Measurements from ENCODE around the gene KLHL21.
"Not testable (repeated sequence)": the region's sequence is repeated elsewhere in the genome, so short reads cannot be mapped to it uniquely, and the experiment has no call there.

KLHL21 gene

GRCh38 chr1:6602669-6603237, at the start of gene KLHL21:
KLHL21 (minus strand) TSS chr1:6602869; CDS start chr1:6602817, 52 bp downstream.
- peak; percentile 82 for DNase-seq (ENCODE audit: low read depth in 2 of 2)

- no peak for DNase-seq (ENCODE audit: low read depth in 2 of 2)
Observed at GRCh38 chr1:6651909-6652308, 49.2 kb upstream of the KLHL21 start.

GRCh38 chr1:6648556-6648955, 45.9 kb upstream of the KLHL21 start:
- DNase-seq (ENCODE audit: low read depth in 2 of 2) = no peak

GRCh38 chr1:6646499-6647148, 44.0 kb upstream of the KLHL21 start:
- DNase-seq (ENCODE audit: low read depth in 2 of 2) = no peak

GRCh38 chr1:6645018-6645417, 42.3 kb upstream of the KLHL21 start:
- no peak for DNase-seq (ENCODE audit: low read depth in 2 of 2)

GRCh38 chr1:6640867-6641266, 38.2 kb upstream of the KLHL21 start:
- DNase-seq (ENCODE audit: low read depth in 2 of 2) = not testable (repeated sequence)

GRCh38 chr1:6638226-6638625, 35.6 kb upstream of the KLHL21 start:
- DNase-seq (ENCODE audit: low read depth in 2 of 2) = no peak

GRCh38 chr1:6637770-6638169, 35.1 kb upstream of the KLHL21 start:
- DNase-seq (ENCODE audit: low read depth in 2 of 2) = no peak

GRCh38 chr1:6636778-6637177, 34.1 kb upstream of the KLHL21 start:
- not testable (repeated sequence) for DNase-seq (ENCODE audit: low read depth in 2 of 2)

GRCh38 chr1:6635910-6636760, 33.5 kb upstream of the KLHL21 start:
- no peak for DNase-seq (ENCODE audit: low read depth in 2 of 2)

GRCh38 chr1:6635161-6635909, 32.7 kb upstream of the KLHL21 start:
- no peak for DNase-seq (ENCODE audit: low read depth in 2 of 2)

- no peak for DNase-seq (ENCODE audit: low read depth in 2 of 2)
Observed at GRCh38 chr1:6634371-6635052, 31.8 kb upstream of the KLHL21 start.

GRCh38 chr1:6632588-6633514, 30.2 kb upstream of the KLHL21 start:
- no peak for DNase-seq (ENCODE audit: low read depth in 2 of 2)

- no peak for DNase-seq (ENCODE audit: low read depth in 2 of 2)
Observed at GRCh38 chr1:6631058-6631457, 28.4 kb upstream of the KLHL21 start.

GRCh38 chr1:6630027-6630426, 27.4 kb upstream of the KLHL21 start:
- no peak for DNase-seq (ENCODE audit: low read depth in 2 of 2)

GRCh38 chr1:6628971-6629479, 26.4 kb upstream of the KLHL21 start:
- DNase-seq (ENCODE audit: low read depth in 2 of 2) = no peak

- no peak for DNase-seq (ENCODE audit: low read depth in 2 of 2)
Observed at GRCh38 chr1:6627841-6628545, 25.3 kb upstream of the KLHL21 start.

GRCh38 chr1:6627031-6627430, 24.4 kb upstream of the KLHL21 start:
- no peak for DNase-seq (ENCODE audit: low read depth in 2 of 2)

GRCh38 chr1:6625584-6626149, 23.0 kb upstream of the KLHL21 start:
- no peak for DNase-seq (ENCODE audit: low read depth in 2 of 2)

All from activated CD8-positive, alpha-beta memory T cell treated with anti-CD3 and anti-CD28 coated beads for 4 hours (primary cell).